Stimulated activated CD4-positive, alpha-beta T cell treated with anti-CD3 and anti-CD28 coated beads, Interleukin-4, amount 100 ng/mL, for 4 hours (primary cell): ENCODE measurements around the gene SULF2.

Experiments used
- DNase-seq, 2 experiments: peaks; one replicate each; pipeline ENCODE4 v3.0.0-alpha.2; 2020

Gene SULF2

DNA sequence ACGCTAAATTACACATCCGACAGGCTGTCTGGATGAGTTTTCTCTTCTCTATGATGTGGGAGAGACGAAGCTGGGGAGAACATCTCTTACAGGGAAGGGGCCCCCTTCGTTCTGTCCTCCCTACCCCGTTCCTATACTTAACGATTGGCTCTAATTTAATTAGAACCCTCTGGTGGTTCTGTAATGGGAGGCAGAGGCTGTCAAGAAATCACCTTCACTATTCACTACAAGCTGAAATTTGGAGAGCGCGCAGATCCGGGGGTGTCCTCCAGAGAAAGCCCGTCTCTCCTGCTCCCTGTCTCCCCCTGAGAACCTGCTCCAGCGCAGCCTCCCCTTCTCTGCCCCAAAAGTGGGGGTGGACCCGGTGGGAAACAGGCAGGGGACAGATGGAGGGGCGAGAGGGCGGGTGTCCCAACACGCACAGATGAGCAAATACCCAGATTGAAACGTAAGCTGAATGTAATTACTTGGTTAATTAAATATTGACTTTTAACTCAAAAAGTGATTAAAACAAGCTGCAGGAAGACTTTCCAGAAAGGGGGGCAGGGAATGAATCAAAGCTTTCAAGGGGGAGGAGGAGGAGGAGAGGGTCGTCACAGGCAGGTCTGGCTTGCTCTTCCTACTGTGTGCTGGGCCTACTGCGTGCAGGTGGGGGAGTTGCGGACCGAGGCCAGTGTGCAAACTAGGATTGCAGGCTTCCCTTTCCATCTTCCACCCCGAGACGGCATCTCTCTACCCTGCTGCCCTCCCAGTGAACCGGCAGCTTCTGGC lies 1.3 kb downstream of the SULF2 start:
- DNase-seq, result no peak

DNA sequence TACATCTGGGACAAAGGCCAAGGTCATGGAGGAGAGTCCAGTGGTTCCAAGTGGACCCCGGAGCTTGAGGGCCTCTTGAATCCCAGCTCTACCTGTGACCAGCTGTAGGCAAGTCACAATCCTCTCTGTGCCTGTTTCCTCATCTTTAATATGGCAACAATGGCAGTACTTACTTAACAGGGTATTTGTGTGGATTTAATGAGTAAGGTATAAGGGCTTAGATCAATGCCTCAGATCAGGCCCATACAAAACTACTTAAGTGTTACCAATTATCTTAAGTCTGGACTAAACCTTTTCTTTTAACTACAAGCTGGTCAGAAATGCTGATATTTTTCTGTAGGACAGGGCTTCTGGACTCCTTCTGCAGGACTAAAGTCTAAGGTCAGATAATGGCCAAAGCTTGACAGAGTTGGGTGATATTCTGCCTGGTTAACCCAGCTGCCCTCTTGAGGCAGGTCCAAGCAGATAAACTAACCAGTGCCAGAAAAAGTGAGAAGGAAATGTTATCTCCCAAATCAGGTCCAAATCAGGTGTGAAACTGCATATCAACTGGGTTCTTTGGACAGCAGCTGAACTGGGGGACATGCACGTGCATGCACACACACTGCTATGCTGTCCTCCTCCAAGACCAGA lies 2.2 kb downstream of the SULF2 start:
- no peak for DNase-seq

DNA sequence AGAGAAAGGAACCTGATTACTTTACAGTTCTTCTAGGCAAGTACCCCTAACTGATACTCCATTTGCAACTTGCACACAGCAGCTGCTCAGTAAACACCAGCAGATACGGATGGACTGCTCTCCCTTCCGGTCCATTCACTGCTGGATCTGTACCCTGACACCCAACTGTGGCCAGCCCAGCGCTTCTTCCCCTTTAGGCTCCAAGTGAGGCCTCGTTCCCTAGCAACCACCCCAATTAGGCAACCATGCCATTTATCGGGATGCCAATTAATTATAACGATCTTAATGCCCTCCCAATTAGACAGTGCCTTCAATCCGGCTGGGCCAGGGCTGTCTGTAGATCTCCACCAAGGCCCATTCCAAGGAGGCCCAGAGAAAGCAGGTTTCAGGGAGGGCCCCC lies 3.2 kb downstream of the SULF2 start:
- no peak for DNase-seq

DNA sequence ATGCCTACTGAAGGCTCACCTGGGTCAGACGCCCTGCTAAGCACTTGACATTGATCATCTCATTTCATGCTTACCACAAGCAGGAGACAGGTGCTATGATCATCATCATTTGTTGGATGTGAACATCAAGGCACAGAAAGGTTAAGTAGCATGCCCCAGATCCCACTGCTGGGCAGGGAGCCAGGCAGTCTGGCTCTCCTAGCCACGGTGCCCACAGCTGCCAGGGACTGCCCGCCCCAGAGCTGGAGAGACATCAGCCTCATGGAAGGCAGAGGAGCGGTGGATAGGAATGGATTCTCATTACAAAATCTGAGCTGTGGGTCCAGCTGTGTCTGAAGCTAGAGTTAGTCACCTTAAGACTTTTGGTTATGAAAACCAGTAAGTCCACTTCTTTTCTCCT lies 3.6 kb downstream of the SULF2 start:
- DNase-seq, result no peak

DNA sequence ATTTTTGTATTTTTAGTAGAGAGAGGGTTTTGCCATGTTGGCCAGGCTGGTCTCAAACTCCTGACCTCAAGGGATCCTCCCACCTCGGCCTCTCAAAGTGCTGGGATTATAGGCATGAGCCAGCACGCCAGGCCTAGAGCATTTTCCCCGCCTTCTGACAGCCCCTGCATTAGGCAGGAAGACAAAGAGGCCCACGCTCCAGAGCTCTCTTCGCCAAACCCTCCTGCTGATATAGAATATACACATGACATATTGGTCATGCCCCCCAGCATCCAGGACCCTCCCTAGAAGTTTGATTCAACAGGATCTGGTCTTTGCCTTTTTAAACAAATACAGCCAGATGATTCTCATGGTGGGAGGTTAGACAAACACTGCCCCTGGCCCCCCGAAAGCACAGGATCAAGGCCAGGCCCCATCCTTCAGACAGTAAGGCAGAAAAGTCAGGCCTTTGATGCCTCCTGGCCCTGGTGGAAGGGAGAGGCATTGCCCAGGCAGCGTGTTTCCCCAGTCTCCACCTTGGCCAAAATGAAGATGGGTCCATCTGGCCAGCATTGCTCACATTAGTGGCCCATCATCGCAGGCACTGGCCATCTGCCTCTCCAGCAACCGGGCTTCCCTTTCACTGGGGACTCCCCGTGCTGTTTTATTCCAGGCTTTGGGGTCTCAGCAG lies 4.4 kb downstream of the SULF2 start:
- DNase-seq, result no peak

DNA sequence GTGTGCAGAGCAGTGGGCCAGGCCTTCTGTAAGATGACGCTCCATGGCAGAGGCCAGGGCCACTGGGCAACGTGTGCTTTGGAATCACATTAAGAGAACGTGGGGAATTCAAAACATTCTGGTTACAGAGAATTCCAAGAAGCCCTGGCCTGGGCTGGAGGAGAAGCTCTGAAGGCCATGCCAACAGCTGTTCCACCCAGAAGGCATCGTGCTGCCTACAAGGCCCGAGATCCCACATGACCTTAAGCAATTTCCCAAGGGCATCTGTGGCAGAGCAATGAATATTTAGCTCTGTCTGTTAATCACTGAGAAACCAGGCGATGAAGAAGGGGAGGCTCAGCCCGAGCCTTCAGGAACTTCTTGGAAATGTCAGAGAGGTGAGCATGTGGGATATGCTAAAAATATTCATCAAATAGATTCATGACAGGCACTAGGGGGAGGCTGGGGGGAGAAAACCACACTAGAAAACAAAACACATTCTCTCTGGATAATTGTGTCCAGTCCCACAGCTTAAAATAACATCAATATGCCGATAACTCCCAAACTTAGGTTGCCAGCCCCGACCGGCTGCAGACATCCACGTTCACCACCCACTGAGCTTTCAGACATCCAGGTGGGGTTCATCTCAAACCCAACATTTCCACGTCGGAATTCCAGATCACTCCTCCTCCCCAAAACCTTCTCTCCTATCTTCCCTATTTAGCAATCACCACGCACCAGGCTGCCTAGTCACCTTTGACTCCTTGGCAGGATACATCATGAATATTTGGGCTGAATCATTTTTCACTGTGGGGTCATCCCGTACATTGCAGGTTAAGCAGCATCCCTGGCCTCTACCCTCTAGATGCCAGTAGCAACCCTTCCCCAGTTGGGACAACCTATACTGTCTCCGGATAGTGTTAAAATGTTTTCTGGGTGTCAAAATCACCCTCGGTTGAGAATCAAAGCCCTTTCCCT lies 6.6 kb downstream of the SULF2 start:
- DNase-seq, result no peak

DNA sequence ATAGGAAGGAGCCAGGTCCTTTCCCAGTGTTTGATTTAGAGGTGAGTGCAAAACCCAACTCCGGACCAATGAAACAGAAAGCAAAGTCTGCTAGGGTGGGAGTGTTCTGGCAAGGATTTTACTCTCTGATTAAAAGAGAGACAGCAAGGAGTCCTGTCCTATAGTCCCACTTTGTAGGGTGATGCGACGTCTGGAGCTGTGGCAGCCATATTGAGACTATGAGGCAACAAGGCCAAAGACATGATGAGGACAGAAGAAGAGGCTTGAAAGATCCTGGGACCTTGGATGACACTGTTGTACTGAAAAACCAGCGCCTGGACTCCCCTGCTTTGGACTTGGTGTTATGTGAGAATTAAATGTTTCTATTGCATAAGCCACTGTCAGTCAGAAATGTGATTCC lies 8.1 kb downstream of the SULF2 start:
- DNase-seq, result no peak

DNA sequence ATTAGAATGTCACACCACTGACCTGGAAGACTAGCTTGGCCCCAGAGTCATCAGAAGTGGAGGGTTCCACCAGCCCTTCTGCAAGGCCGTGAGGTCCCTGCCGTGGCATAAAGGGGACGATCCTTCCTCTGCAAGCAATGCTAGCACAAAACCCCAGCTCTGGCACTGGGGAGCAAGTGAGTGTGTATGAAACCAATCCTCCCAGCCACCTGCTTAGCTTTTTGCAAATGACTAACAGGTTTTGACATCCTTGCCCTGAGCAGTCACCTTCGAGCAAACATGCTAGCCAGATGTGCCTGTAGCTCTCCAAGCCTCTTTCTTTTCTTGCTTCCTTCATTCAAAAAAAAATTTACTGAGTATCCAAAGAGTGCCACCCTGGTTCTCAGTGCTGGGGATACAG lies 8.6 kb downstream of the SULF2 start:
- DNase-seq, result no peak

DNA sequence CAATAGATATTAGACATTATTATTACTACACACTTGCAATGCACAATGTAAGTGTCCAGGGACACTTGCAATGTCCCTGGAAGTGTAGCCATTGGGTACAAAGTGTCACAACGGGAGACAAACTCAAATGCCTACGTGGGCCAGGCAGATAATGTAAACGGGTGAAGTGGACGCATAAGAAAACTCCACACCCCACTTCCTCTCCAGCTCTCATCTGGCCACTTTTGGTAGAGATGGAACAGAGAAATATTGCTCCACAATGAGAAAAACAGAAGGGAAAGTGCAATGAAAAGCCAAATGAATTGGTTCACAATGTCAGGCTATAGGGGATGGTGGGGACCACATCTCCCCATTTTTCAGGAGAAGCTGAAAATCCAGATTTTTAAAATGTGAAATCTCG lies 9.4 kb downstream of the SULF2 start:
- DNase-seq, result no peak

DNA sequence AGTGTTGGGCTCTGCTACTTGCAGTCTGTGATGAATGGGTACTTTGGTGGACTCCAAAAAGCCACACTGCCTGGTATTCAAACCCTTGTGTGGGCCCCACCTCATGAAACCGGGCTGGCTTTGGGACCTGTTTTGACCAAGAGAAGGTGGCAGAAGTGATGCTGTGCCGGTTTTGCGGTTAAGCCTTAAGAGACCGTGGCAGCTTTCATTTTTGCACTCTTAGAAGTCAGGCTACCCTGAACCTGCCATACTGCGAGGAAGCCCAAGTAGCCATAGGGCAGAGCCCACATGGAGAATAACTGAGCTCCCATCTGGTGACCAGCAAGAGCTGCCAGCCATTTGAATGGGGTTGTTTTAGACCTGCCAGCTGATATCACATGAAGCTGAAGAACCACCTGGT lies 10.2 kb downstream of the SULF2 start:
- DNase-seq, result no peak

DNA sequence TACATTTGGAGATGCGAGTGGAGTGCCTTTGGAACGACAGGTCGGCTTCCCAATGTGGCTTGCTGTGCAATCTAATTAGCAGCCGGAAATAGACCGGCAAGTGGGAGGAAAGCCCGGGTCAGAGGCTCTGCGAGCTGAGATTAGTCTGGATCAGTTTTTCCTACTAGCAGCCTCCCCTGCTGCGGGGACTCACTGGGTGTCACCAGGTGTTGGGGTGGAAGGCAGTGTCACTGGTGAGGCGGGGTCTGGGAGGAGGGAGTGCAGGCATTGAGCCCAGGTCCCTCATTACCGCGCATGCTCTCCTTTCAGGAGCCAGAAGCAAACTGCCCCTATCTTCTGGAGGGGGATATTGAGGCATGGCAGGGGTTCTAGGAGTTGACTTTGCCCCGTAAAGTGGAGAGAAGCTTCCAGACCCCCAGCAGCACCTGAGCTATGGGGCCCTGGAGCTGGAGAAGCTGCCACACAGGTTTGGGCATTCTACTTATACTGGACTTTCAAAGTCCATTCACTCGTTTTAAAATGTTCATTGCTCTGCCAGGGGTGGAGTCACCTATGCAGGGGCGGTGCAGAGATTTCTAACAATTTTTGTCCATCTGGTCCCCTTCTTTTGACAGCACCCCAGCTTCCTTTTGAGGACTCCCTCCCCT lies 11.0 kb downstream of the SULF2 start:
- DNase-seq, result no peak

DNA sequence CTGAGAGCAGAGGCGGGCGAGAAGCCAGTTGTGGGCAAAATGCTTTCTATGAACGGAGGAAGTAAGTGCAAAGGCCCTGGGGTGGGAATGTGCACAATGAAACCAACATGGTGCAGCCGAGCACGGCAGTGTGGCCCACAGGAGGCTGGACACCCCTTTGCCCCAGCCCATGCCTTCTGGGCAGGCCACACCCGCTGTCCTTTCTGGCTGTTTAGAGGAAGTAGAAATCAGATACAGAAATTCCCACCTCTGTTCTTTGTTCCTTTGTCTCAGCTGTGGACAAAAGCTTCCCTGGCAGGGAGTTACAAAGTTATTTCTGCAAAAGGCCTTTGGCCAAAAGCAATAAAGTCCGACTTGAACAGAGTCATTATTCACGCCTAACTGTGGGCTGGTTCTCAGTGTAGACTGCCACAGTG lies 11.9 kb downstream of the SULF2 start:
- DNase-seq, result no peak

DNA sequence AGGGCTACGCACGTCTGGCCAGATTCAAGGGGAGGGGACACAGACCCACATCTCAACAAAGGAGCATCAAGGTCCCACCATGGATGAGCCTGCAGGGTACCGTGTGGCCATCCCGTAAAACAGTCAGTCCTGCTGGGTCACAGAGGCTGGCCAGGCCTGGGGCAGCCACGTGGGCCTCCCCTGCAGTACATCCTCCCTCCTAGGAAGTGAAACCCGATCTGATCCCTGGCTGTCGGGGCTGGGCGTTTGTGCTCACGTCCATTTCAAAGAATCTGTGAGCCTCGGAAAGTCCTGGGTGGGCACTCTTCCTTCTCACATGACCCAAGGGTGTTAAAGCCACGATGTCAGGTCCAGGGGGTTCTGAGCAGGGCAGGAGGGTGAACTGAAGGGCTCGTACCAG lies 14.3 kb downstream of the SULF2 start:
- no peak for DNase-seq

DNA sequence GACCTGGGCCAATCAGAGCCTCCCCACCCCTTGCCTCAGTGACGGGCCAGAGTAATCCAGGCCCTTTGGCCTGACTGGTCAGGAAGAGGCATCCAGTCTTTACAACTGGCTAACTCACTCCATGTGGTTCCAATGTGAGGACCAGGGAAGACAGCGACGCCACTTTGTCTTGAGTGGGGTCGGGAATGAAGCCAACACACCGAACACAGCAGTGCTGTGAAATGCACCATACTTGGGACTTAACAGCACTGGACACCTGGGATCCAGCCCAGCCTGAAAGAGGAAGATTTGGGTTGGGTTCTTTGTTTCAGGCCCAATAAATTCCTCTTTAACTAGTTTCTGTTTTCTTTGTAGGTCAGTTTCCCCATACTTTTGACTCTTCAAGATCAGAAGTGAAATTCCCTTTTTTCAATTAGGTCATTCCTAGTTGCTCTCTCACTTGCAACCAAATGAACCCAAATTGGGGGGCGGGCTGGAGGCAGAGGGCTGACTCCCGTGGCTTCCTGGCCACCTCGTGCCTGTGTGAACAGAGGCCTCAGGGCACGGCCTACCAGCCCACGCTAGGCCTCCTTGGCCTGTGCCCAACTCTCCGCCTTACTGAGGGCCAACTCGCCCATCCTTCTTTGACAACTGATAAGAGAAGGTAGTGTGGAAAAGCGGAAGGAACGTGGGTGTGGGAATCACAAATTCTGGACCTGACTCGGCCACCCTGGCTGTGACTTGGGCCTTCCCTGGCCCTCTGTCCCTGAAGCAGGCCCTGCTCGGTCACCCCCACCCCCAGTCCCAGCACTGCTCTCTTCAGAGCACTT lies 17.1 kb downstream of the SULF2 start:
- no peak for DNase-seq

DNA sequence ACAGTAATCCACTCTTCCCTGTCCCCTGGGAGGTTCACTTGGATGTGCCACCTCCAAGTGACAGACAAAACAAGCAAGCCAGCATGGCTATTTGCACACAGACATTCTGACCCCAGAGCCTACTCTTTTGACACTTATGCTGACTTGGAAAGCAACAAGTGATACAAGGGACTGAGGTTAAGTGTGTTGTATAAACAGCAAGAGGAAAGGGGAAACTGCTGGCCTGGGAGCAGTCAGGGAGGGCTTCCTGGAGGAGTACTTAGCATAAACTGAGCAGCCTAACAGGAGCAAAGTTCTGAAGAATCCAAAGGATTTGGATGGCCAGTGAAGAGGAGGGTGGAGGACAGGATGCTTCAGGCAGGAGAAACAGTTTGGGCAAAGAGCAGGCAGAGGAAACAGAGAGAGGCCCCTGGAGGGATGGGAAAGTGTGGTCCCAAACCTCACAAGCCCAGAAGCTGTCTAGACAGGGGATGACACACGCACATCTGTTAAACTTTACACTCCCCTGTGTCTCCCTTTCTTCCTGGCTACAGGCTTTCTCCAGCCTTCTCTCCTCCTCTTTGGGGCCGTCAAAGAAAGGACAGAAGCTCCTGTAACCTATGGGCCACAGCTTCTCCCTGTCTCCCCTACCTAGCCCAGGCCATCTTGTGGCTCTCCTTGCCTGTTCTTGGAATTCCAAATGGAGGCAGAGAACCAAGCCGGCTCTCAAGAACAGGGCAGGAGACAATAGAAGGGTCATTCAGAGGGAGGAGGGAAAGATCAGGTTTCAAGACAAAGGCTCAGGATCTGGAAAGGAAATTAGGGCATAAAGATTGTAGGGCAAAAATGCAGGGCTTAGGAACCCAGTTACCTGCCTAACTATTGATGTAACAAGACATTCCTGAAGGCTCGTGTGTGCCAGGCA lies 19.3 kb downstream of the SULF2 start:
- no peak for DNase-seq

DNA sequence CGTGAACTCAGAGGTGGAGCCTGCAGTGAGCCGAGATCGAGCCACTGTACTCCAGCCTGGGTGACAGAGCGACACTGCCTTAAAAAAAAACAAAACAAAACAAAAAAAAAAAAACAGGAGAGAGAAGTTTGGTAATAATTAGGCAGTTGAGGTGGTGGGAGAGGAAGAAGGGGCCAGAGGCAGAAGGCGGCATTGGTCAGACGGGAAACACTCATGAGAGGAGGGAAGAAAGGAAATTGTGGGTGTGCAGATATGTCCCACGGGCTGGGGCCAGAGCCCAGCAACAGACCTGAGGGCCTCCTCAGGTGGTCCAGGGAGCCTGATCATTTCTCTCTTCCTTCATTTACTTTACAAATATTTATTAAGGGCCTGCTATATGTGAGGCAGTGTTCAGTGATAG lies 20.0 kb downstream of the SULF2 start:
- DNase-seq, result no peak

DNA sequence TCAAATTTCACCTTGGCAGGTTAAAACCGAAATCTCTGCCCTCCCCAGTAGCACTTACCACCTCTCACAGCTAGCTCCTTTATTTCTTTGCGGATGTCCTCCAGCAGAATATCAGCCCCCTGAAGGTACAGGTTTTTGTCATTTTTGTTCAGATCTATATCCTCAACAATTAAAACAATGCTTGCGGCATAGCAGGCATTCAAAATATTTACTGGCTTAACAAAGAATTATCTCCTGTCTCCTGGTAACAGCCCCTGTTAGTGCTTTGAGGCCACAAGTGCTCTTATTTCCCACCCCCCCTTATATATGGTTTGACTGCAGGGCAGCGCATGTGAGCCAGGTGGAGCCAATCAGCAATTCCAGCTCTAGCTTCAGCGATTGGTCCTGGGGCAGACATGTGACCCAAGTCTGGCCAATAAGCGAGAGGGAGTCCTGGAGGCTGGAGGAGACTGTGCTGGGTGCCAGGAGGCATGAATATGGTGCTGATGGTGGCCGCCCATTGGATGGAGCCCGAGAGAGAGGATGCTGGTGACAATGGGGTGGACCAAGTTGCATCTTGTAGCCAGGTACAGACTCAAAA lies 21.0 kb downstream of the SULF2 start:
- DNase-seq, result no peak

DNA sequence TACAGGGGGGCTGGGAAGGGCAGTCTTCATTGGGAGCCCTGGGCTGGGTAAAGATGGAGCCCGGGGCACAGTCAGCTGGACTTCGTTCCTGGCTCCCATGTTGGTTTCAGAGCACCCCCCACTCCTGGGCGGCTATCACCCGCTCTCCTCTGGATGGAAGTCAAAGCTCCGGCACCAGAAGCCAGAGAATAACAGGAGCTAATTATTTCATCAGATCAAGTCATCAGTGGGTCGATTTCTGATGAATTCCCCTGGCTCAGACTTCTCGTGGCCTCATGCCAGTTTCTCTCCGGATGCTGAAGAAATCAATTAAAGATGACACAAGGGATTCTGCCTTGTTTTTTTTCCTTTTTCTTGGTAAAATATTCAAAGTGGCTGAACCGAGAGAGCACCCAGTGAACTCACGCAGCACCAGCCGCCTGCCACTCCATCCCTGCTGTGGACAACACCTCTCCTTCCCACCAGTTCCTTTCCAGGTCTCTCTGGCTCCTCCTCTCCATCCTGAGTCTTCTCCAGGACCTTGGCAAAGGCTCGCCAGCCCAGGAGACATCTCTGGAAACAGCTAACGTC lies 22.5 kb downstream of the SULF2 start:
- no peak for DNase-seq

DNA sequence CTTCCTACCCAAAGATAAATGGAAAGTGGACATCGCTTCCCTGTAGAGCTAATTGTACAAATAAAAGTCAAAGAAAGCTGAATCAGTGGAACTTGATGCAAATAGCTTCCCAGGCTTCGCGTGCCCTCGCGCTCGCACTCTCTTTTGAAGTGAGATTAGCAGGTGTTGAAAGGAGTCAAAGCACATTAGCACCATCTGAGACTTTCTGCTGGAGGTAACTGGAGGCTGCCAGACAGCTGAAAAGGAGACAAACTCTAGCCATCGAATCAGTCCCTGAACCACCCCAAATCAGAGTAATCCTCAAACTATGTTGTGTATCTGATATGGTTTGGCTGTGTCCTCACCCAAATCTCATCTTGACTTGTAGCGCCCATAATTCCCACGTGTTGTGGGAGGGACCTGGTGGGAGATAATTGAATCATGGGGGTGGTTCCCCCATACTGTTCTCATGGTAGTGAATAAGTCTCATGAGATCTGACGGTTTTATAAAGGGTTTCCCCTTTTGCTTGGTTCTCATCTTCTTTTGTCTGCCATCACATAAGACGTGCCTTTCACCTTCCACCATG lies 23.7 kb downstream of the SULF2 start:
- no peak for DNase-seq
